ENCODE data around the gene CHD9NB.
A peak's percentile ranks its signal among the peaks of the same experiment; 100 is the strongest.

Gene CHD9NB

GRCh38 chr16:53052519-53053501 lies at the start of gene CHD9NB:
Gene CHD9NB, minus strand, starts transcription at chr16:53052897. Its CDS starts 8,739 bp downstream, at chr16:53044158.
- no peak for DNase-seq

GRCh38 chr16:53100889-53101288 lies 48.2 kb upstream of the CHD9NB start:
- no peak for DNase-seq

GRCh38 chr16:53100131-53100748 lies 47.5 kb upstream of the CHD9NB start:
- no peak for DNase-seq

DNA sequence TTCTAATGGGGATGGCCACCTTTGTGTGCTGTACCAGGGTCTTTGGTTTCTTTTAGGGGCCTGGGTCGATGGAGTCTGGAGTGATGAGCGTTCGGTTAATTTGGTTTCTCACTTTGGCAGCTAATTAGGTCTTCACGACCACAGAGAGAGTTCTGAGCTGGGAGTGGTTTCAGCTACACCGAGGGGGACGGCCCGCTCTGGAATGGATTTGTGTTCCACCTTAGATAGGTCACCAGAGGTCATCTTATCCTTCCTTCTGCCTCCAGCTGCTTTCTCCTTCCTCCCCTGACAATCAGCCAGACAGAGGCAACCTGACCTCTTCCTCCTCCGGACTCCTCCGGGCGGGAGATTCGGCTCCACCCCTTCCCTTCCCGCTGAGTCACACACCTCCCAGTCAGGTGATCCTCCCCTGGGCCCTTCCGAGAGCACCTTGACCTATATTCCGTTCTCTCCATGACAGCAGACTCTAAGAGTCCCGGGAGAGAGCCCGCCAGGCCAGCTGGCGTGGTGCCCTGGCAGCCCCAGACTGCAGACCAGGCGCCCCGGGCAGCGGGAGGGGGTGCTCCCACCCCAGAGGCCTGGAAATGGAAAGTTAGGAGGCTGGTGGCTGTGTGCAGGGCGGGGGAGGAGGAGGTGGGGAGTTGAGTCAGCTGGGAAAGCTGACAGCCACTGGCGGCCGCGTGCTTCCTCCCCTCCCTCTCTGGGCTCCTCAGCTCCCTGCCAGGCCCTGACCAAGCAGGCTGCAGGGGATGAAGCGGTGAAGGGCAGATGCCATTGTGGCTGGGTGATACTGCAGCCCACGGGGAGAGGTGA lies 46.8 kb upstream of the CHD9NB start:
- DNase-seq, result peak; percentile 78

- DNase-seq, result peak; percentile 67
These were observed 46.0 kb upstream of the CHD9NB start for GRCh38 chr16:53098526-53099317.

GRCh38 chr16:53097190-53097589 lies 44.5 kb upstream of the CHD9NB start:
- peak; percentile 4 for DNase-seq

GRCh38 chr16:53094013-53094630 lies 41.4 kb upstream of the CHD9NB start:
- DNase-seq, result no peak

GRCh38 chr16:53093162-53093744 lies 40.6 kb upstream of the CHD9NB start:
- DNase-seq, result peak; percentile 46

- DNase-seq, result peak; percentile 44
These were observed 39.6 kb upstream of the CHD9NB start for GRCh38 chr16:53092284-53092683.

- peak; percentile 82 for DNase-seq
These were observed 38.9 kb upstream of the CHD9NB start for GRCh38 chr16:53091466-53092211.

- DNase-seq, result no peak
These were observed 38.1 kb upstream of the CHD9NB start for GRCh38 chr16:53090591-53091411.

- no peak for DNase-seq
These were observed 37.5 kb upstream of the CHD9NB start for GRCh38 chr16:53090286-53090590.

DNA sequence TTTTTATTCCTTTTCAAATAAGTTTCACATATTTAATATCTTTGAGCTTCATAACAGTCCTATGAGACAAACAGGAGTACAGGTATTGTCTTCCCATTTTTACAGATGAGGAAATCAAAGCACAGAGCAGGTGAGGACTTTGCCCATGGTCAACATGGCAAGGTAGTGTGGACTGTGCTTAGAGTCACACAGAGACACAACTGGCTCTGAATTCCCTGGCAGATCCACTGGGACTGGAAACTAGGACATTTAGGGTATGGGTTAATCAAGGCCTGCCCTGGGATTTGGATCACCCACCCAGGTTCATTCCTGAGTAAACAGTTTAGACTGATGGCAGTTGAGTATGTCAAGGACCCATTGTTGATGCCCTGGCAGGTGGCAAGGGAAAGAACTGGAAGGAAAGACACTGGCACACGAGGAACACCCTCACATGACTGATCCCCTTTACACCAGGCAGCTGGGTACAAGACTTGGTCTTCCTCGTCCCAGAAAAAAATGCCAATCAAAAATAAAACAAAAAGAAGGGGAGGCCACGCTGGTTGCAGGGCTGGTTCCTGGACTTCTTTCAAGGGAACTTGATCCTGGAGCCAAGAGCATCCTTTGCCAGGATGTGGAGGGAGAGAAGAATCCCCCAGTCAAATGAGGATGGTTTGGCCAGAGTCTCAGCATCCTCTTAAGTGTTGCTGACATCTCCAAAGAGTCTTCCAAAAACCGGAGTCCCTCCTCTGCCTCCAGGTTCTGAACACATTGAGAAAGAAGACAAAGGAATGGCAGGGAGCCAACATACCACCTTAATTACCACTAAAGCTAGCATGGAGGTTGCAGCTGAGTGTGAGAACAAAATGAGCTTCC lies 37.0 kb upstream of the CHD9NB start:
- peak; percentile 24 for DNase-seq

DNA sequence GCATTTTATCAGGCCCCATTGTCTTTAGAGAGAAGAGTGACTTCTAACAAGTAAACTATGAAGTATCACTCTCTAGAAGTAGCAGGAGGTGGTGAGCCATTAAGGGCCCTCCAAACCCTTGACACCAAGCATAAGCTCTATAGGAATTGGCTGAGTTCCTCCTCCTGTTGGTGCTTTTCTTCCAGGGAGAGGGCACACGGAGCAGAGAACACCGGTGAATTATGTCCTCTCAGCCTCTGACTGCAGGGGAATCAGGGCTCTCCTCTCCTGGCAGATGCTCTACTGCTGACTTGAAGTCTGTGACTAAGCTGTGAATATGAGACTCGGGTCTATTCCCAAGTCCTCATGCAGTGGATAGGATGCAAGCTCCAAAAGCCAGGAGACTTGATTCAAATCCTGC lies 34.4 kb upstream of the CHD9NB start:
- peak; percentile 7 for DNase-seq

DNA sequence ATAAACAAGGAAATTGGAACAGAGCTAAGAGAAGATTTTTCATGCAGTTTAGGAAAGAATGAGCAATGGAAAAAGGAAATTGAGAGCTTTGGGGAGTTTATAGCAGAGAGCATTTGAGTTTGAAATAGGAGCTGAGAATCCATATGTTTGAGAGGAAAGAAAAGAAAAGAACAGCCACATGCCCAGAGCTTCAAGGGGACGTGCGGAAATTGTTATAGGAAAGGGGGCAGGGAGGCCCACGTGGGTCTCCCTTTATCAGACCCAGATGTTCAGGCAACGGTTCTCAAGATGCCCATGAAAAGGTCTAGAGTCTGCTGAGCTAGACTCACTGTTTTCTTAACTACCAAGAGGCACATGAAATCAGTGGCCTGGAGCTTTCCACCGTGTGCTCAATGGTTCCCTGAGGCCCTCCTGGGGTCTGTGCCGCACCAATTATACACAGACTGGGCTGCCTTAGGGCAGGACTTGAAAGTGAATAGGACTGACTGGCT lies 33.3 kb upstream of the CHD9NB start:
- no peak for DNase-seq

- peak; percentile 34 for DNase-seq
These were observed 32.7 kb upstream of the CHD9NB start for GRCh38 chr16:53085369-53085843.

DNA sequence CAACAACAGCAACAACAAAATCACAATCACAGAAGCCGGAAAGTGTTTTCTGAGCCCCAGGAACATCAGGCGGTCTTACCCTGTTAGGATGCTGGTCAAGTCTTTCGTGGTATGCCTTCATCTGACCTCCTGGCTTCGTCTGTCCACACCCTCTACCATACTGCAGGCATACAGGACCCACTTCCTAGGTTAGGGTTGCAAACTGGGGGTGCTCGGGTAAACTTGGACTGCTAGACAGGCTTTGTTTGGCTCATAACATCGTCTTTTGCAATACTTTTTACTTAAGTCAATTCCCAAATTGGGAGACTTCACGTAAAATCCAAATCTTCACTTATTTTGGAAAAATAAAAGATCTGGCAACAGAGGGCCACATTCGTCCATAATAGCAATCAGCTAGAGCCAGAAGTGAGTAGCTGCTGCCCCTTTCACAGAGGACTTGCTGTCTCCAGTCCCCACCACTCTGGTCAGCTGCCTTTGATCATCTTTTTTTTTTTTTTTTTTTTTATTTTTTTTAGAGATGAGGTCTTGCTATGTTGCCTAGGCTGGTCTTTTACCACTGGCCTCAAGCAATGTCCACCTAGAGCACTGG lies 32.1 kb upstream of the CHD9NB start:
- no peak for DNase-seq

DNA sequence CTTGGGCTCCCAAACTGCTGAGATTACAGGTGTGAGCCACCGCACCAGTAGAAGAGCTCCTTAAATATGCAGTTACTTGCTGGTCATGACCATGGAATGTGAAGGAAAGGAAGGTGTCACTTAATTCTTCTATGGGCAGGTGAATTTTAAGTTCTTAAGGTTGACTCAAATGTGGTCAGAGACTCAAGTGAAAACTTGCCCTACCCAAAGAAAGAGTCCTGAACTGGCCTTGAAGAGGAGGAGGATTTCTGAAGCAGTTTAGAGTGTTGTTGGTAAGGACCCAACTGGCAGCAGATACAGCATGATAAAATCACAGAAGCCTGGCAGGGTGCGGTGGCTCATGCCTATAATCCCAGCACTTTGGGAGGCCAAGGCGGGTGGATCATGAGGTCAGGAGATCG lies 31.4 kb upstream of the CHD9NB start:
- no peak for DNase-seq
